ENCODE data around the gene PRKCQ. TPM values are rescaled to one million over a fixed set of nuclear protein-coding genes. Genes with fewer than 3 reads are reported as not detected.

The PRKCQ gene
- total RNA-seq, 1 donor from 2014 or later, result 2.1 TPM

DNA sequence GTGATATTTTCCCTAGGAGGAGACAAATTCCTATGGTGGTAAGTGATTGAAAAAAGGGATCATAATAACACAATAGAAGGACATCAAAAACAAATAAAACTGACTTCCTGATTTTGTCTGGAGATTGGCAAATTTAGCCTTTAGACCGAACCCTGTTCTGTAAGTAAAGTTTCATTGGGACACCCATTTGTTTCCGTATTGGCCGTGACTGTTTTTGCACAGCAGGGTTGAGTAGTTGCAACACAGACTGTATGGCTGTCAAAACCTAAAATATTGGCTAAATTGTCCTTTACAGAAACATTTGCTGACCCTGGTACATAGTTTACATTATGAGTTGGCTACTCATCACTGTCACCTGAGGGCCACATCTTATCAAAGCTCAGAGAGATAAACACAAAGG, 168.6 kb downstream of the PRKCQ start:
- Histone ChIP-seq H3K36me3 (ENCODE audit: insufficient read depth, low read length) (no peaks in the 10 kb centered on the region), H3K27ac (ENCODE audit: low read depth, low read length) (no peak overlapping the region), H3K79me2 (ENCODE audit: insufficient read depth, low read length) (no peaks in the 10 kb centered on the region), H3K9ac (ENCODE audit: low read length) (no peak overlapping the region), H3K9me3 (ENCODE audit: insufficient read depth, low read depth, low read length) (no peaks in the 10 kb centered on the region), H4K20me1 (ENCODE audit: insufficient read depth, low read length) (no peaks in the 10 kb centered on the region), H3K27me3 (ENCODE audit: insufficient read depth, low read length) (peaks cover 6% of the 10 kb centered on the region), H3K4me3 (ENCODE audit: insufficient read depth, low read depth, low read length) (no peak overlapping the region), H3K4me2 (ENCODE audit: low read length) (no peak overlapping the region), H3K4me1 (ENCODE audit: insufficient read depth, low read length) (peaks cover 5% of the 10 kb centered on the region), H2AFZ (ENCODE audit: low read depth, low read length) (no peak overlapping the region)
- Mint-ChIP-seq H3K4me1 (ENCODE audit: low read depth, unreplicated experiment) (peaks cover 7% of the 10 kb centered on the region), H3K9me3 (ENCODE audit: unreplicated experiment) (no peaks in the 10 kb centered on the region), H3K36me3 (ENCODE audit: low read depth, unreplicated experiment) (no peaks in the 10 kb centered on the region), H3K27ac (ENCODE audit: unreplicated experiment) (no peak overlapping the region), H3K27me3 (ENCODE audit: low read depth, unreplicated experiment) (no peaks in the 10 kb centered on the region), H3K4me3 (ENCODE audit: unreplicated experiment) (no peak overlapping the region)
- no peak for DNase-seq (ENCODE audit: low read depth)
- no peak for FAIRE-seq
- TF ChIP-seq, protein P1, sequence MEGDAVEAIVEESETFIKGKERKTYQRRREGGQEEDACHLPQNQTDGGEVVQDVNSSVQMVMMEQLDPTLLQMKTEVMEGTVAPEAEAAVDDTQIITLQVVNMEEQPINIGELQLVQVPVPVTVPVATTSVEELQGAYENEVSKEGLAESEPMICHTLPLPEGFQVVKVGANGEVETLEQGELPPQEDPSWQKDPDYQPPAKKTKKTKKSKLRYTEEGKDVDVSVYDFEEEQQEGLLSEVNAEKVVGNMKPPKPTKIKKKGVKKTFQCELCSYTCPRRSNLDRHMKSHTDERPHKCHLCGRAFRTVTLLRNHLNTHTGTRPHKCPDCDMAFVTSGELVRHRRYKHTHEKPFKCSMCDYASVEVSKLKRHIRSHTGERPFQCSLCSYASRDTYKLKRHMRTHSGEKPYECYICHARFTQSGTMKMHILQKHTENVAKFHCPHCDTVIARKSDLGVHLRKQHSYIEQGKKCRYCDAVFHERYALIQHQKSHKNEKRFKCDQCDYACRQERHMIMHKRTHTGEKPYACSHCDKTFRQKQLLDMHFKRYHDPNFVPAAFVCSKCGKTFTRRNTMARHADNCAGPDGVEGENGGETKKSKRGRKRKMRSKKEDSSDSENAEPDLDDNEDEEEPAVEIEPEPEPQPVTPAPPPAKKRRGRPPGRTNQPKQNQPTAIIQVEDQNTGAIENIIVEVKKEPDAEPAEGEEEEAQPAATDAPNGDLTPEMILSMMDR (IDR thresholded peaks at IDR 0.05; ENCODE audit: insufficient read depth, low read depth, low read length), result no peak

DNA sequence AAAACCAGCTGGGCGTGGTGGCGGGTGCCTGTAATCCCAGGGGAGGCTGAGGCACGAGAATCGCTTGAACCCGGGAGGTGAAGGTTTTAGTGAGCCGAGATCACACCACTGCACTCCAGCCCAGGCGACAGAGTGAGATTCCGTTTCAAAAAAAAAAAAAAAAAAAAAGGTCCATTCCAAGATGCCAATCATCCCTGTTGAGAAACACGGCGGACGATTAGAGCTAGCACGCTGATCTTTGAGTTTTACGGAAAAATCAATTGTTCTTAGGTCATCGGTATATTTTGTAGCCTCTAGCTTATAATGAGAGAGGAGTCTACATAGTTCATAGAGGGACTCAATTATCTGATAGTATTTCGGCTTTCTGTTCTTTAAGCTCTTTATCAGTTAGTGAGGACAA, 169.2 kb downstream of the PRKCQ start:
- no peak overlapping the region for H3K4me3 Mint-ChIP-seq (ENCODE audit: unreplicated experiment)
- Histone ChIP-seq H3K4me1 (ENCODE audit: insufficient read depth, low read length) (peaks cover 5% of the 10 kb centered on the region), H2AFZ (ENCODE audit: low read depth, low read length) (no peak overlapping the region), H3K27ac (ENCODE audit: low read depth, low read length) (no peak overlapping the region), H3K27me3 (ENCODE audit: insufficient read depth, low read length) (peaks cover 6% of the 10 kb centered on the region), H3K9ac (ENCODE audit: low read length) (no peak overlapping the region), H3K79me2 (ENCODE audit: insufficient read depth, low read length) (no peaks in the 10 kb centered on the region), H4K20me1 (ENCODE audit: insufficient read depth, low read length) (no peaks in the 10 kb centered on the region), H3K36me3 (ENCODE audit: insufficient read depth, low read length) (no peaks in the 10 kb centered on the region), H3K9me3 (ENCODE audit: insufficient read depth, low read depth, low read length) (no peaks in the 10 kb centered on the region), H3K4me3 (ENCODE audit: insufficient read depth, low read depth, low read length) (no peak overlapping the region), H3K4me2 (ENCODE audit: low read length) (no peak overlapping the region)
- DNase-seq (ENCODE audit: low read depth) (no peak), FAIRE-seq (no peak)
- no peaks in the 10 kb centered on the region for H3K9me3 Mint-ChIP-seq (ENCODE audit: unreplicated experiment)
- no peaks in the 10 kb centered on the region for H3K36me3 Mint-ChIP-seq (ENCODE audit: low read depth, unreplicated experiment)
- peaks cover 7% of the 10 kb centered on the region for H3K4me1 Mint-ChIP-seq (ENCODE audit: low read depth, unreplicated experiment)
- no peaks in the 10 kb centered on the region for H3K27me3 Mint-ChIP-seq (ENCODE audit: low read depth, unreplicated experiment)
- no peak for TF ChIP-seq EZH2 (IDR thresholded peaks at IDR 0.05; ENCODE audit: insufficient read depth, low read length)
- TF ChIP-seq, protein P1 (IDR thresholded peaks at IDR 0.05; ENCODE audit: insufficient read depth, low read depth, low read length), result no peak
- H3K27ac Mint-ChIP-seq (ENCODE audit: unreplicated experiment), result no peak overlapping the region

DNA sequence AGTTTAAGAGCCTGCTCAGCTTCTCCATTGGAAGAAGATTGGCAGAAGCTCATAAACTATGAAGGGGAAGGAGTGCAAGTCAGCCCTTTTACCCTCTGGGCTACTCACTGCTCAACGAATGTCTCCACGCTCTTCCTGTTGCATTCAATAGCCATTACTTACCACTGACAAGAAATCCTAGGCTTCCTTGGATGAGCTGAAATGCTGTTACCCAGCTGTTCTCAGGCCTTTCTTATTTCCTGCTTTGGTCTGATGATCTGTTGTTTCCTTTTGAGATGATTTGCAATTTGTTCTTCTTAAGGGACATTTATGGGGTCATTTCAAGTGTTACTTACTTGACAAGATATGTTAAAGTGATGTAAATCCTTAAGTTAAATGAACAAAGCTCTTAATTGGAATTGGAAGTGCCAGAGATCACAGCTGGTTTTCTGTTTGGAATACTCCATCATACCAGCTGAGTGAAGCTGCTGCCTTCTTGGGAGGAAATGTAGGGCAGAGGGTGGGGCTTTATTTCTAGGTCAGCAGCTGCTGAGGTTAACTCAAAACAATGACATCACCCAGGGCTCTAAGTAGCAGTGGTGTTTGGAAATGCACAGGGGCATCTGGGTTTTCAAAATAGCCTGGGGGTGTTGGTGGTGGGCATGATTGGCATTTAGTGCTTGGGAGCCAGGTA, 170.0 kb downstream of the PRKCQ start:
- peaks cover 5% of the 10 kb centered on the region for H3K4me1 ChIP-seq (ENCODE audit: insufficient read depth, low read length)
- H3K79me2 ChIP-seq (ENCODE audit: insufficient read depth, low read length), result no peaks in the 10 kb centered on the region
- peak overlapping the region; percentile 9 for H3K4me2 ChIP-seq (ENCODE audit: low read length)
- H3K4me1 Mint-ChIP-seq (ENCODE audit: low read depth, unreplicated experiment), result peaks cover 7% of the 10 kb centered on the region
- no peaks in the 10 kb centered on the region for H3K9me3 ChIP-seq (ENCODE audit: insufficient read depth, low read depth, low read length)
- FAIRE-seq, result no peak
- no peaks in the 10 kb centered on the region for H4K20me1 ChIP-seq (ENCODE audit: insufficient read depth, low read length)
- TF ChIP-seq, protein P1 (IDR thresholded peaks at IDR 0.05; ENCODE audit: insufficient read depth, low read depth, low read length), result no peak
- TF ChIP-seq EZH2 (IDR thresholded peaks at IDR 0.05; ENCODE audit: insufficient read depth, low read length), result no peak
- no peak overlapping the region for H3K27ac ChIP-seq (ENCODE audit: low read depth, low read length)
- peak overlapping the region; percentile 1 for H3K9ac ChIP-seq (ENCODE audit: low read length)
- no peaks in the 10 kb centered on the region for H3K36me3 Mint-ChIP-seq (ENCODE audit: low read depth, unreplicated experiment)
- peaks cover 2% of the 10 kb centered on the region for H3K9me3 Mint-ChIP-seq (ENCODE audit: unreplicated experiment)
- peaks cover 4% of the 10 kb centered on the region for H3K27me3 ChIP-seq (ENCODE audit: insufficient read depth, low read length)
- peak; percentile 39 for DNase-seq (ENCODE audit: low read depth)
- H3K36me3 ChIP-seq (ENCODE audit: insufficient read depth, low read length), result no peaks in the 10 kb centered on the region
- H2AFZ ChIP-seq (ENCODE audit: low read depth, low read length), result no peak overlapping the region
- no peak overlapping the region for H3K4me3 ChIP-seq (ENCODE audit: insufficient read depth, low read depth, low read length)
- peak overlapping the region; percentile 76 for H3K27ac Mint-ChIP-seq (ENCODE audit: unreplicated experiment)
- no peaks in the 10 kb centered on the region for H3K27me3 Mint-ChIP-seq (ENCODE audit: low read depth, unreplicated experiment)
- peak overlapping the region; percentile 23 for H3K4me3 Mint-ChIP-seq (ENCODE audit: unreplicated experiment)
